Endodermal cell (in vitro differentiated cells): Measurements from ENCODE around the gene PSTPIP1. TPM values are rescaled to one million over a fixed set of nuclear protein-coding genes. Genes with fewer than 3 reads are reported as not detected.

Experiments used
- DNase-seq: peaks from one replicate; pipeline ENCODE4 v3.0.0-alpha.2; 2017
- H3K27ac ChIP-seq: 2 replicates; pipeline ENCODE4 v1.5.1; 2013; ENCODE audit warnings: mild to moderate bottlenecking, low read depth, low read length, moderate library complexity
- H3K27me3 ChIP-seq: 2 replicates; pipeline ENCODE4 v1.6.1; 2013; ENCODE audit warnings: mild to moderate bottlenecking, low read length, moderate library complexity; ENCODE audit not compliant: insufficient read depth, control insufficient read depth, poor library complexity, severe bottlenecking
- H3K36me3 ChIP-seq: 2 replicates; pipeline ENCODE4 v1.7.0; 2013; ENCODE audit warnings: mild to moderate bottlenecking, low read length, moderate library complexity; ENCODE audit not compliant: control insufficient read depth, insufficient read depth
- H3K4me1 ChIP-seq: one replicate; pipeline ENCODE4 v1.7.0; 2013; ENCODE audit warnings: low read length; ENCODE audit not compliant: control insufficient read depth, insufficient read depth
- H3K4me3 ChIP-seq: 2 replicates; pipeline ENCODE4 v1.5.1; 2013; ENCODE audit warnings: mild to moderate bottlenecking, low read length, moderate library complexity
- H3K9ac ChIP-seq: 2 replicates; pipeline ENCODE4 v1.6.1; 2013; ENCODE audit warnings: mild to moderate bottlenecking, low read length, moderate library complexity; ENCODE audit not compliant: poor library complexity, severe bottlenecking; ENCODE audit errors: extremely low read depth
- H3K9me3 ChIP-seq: 2 replicates; pipeline ENCODE4 v1.6.1; 2013; ENCODE audit warnings: mild to moderate bottlenecking, low read length, moderate library complexity; ENCODE audit not compliant: control insufficient read depth
- H3K27ac Mint-ChIP-seq: 2 replicates; pipeline ENCODE4 v1.8.0; 2020; ENCODE audit warnings: mixed read lengths
- H3K27me3 Mint-ChIP-seq: 2 replicates; pipeline ENCODE4 v1.8.0; 2021; ENCODE audit warnings: mild to moderate bottlenecking, mixed read lengths; ENCODE audit not compliant: insufficient read depth
- H3K36me3 Mint-ChIP-seq: 2 replicates; pipeline ENCODE4 v1.8.0; 2020; ENCODE audit warnings: low read depth, mixed read lengths
- H3K4me1 Mint-ChIP-seq: 2 replicates; pipeline ENCODE4 v1.8.0; 2020; ENCODE audit warnings: mixed read lengths
- H3K4me3 Mint-ChIP-seq: 2 replicates; pipeline ENCODE4 v1.8.0; 2020; ENCODE audit warnings: mild to moderate bottlenecking, moderate library complexity, mixed read lengths
- H3K9me3 Mint-ChIP-seq: 2 replicates; pipeline ENCODE4 v1.8.0; 2020; ENCODE audit warnings: mild to moderate bottlenecking, mixed read lengths
- WGBS, 2 experiments: methylation state at CpG; one replicate each; pipeline versions ENCODE4 v1.1.5 to v1.1.7; 2013; ENCODE audit warnings: missing lambda C conversion rate in 2 of 2, mixed read lengths in 1 of 2; ENCODE audit not compliant: insufficient coverage in 1 of 2, insufficient read length in 1 of 2; 5-methylcytosine and 5-hydroxymethylcytosine counted together
- total RNA-seq, 2 donors: library from RNA; stranded (reverse); fragmentation: NEBNext Ultra II Directional in 1 of 2; extraction: Animal tissue kit (Norgen Biotek cat#: 25700) in 1 of 2; gene quantifications; 2 replicates in 1 of 2; 3 replicates in 1 of 2; pipeline ENCODE4 v1.2.1, GENCODE V29; 2021
- TF ChIP-seq, protein P1 (sequence below): fragments of 200-600 bp; sonication (generic); conservative IDR thresholded peaks from 2 replicates; pipeline ENCODE4 v1.5.0; 2021; ENCODE audit warnings: antibody characterized with exemption, mild to moderate bottlenecking

PSTPIP1 gene
- total RNA-seq, 2 donors from 2014 or later, result 0.29 to 1.5 TPM

DNA sequence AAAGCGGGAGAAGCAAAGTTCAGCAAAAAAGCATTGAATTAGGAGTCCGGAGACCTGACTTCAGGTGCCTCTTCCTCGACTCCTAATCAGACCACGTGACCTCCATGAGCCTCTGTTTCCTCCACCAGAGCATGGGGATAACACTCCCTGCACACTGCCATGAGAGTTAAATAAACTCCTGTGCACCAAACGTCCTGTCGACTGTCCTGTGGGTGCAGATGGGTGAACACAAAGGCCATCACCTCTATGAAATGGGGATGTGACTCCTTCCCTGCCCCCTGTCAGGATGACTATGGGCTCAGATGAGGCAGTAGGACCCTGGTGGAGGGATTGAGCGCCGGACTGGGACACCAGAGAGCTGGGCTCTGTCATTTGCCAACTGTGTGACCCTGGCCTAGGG is 89.5 kb downstream of the PSTPIP1 start:
- no peaks in the 10 kb centered on the region for H3K36me3 ChIP-seq
- Mint-ChIP-seq H3K27ac (no peak overlapping the region), H3K4me1 (no peaks in the 10 kb centered on the region), H3K27me3 (peaks cover 6% of the 10 kb centered on the region), H3K36me3 (no peaks in the 10 kb centered on the region), H3K9me3 (no peaks in the 10 kb centered on the region), H3K4me3 (no peak overlapping the region)
- 91 to 93% methylated on average over 6 to 8 of the region's 8 CpGs for WGBS, 2 experiments
- DNase-seq, result no peak
- no peaks in the 10 kb centered on the region for H3K9me3 ChIP-seq
- no peak overlapping the region for H3K9ac ChIP-seq
- H3K4me3 ChIP-seq, result no peak overlapping the region
- no peaks in the 10 kb centered on the region for H3K4me1 ChIP-seq
- H3K27ac ChIP-seq, result no peak overlapping the region
- no peaks in the 10 kb centered on the region for H3K27me3 ChIP-seq
- TF ChIP-seq, protein P1, sequence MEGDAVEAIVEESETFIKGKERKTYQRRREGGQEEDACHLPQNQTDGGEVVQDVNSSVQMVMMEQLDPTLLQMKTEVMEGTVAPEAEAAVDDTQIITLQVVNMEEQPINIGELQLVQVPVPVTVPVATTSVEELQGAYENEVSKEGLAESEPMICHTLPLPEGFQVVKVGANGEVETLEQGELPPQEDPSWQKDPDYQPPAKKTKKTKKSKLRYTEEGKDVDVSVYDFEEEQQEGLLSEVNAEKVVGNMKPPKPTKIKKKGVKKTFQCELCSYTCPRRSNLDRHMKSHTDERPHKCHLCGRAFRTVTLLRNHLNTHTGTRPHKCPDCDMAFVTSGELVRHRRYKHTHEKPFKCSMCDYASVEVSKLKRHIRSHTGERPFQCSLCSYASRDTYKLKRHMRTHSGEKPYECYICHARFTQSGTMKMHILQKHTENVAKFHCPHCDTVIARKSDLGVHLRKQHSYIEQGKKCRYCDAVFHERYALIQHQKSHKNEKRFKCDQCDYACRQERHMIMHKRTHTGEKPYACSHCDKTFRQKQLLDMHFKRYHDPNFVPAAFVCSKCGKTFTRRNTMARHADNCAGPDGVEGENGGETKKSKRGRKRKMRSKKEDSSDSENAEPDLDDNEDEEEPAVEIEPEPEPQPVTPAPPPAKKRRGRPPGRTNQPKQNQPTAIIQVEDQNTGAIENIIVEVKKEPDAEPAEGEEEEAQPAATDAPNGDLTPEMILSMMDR, result no peak

DNA sequence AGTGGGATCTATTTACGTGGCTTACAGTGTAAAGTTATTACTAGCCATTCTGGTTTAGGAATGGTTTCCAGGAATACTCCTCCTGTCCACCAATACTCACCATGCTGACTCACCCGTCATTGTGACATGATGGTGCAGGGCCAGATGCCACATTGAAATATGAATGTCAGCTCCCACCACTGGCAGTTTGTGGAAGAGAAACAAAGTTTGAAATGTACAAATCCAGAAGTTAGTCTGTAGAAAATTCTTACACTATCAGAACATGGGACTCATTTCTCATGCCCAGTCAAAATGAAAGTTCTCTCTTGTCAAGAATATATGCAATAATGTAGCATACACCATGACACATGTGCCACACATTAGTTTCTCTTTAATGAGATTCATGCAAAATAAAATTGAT is 90.4 kb downstream of the PSTPIP1 start:
- no peaks in the 10 kb centered on the region for H3K9me3 ChIP-seq

More for the DNA sequence above, 90.4 kb downstream of the PSTPIP1 start:
- TF ChIP-seq, protein P1, result no peak
- Mint-ChIP-seq H3K36me3 (no peaks in the 10 kb centered on the region), H3K9me3 (no peaks in the 10 kb centered on the region), H3K4me3 (no peak overlapping the region), H3K27ac (no peak overlapping the region), H3K27me3 (peaks cover 6% of the 10 kb centered on the region), H3K4me1 (no peaks in the 10 kb centered on the region)
- no peak overlapping the region for H3K9ac ChIP-seq
- 46 to 50% methylated on average over 2 of the region's 2 CpGs for WGBS, 2 experiments
- H3K4me1 ChIP-seq, result no peaks in the 10 kb centered on the region
- no peaks in the 10 kb centered on the region for H3K36me3 ChIP-seq
- no peak overlapping the region for H3K4me3 ChIP-seq
- H3K27ac ChIP-seq, result no peak overlapping the region
- no peaks in the 10 kb centered on the region for H3K27me3 ChIP-seq
- DNase-seq, result no peak

Other genes starting within 250 kb of the PSTPIP1 start
- gene SCAPER, start 89.8 kb upstream of the PSTPIP1 start, total RNA-seq, result 10 to 100 TPM in 1 of 2 donors, 1 to 10 TPM in 1; 8.9 to 12.2 TPM
- 100 to 1,000 TPM; 151 to 165 TPM for gene RCN2, start 63.4 kb upstream of the PSTPIP1 start, total RNA-seq
- 100 to 1,000 TPM; 188 to 211 TPM for gene TSPAN3, start 76.0 kb downstream of the PSTPIP1 start, total RNA-seq